IMR-90 (cell line): ENCODE results near the gene CTAG2. TPM values are rescaled to one million over a fixed set of nuclear protein-coding genes. Genes with fewer than 3 reads are reported as not detected.

Experiments used
- ATAC-seq: fragments of 200-7000 bp; cut with Tn5 transposase; 2 replicates; pipeline ENCODE4 v1.9.1; 2020; ENCODE audit warnings: low read depth, mild to moderate bottlenecking, moderate library complexity
- BruUV-seq: library from RNA; stranded (reverse); fragments of 400-500 nt; replicated peaks from 2 replicates; lab custom pipeline; 2021; lab: Mats Ljungman, UMichigan
- CTCF ChIA-PET: fragments of 300-600 bp; formaldehyde crosslinking; extraction: SDS; loops from one replicate; lab custom pipeline; 2021; ENCODE audit warnings: antibody characterized with exemption; lab: Yijun Ruan, JAX
- POLR2A ChIA-PET: fragments of 300-600 bp; sonication (Branson Sonifier 250); formaldehyde crosslinking; loops from one replicate; lab custom pipeline; 2022; ENCODE audit warnings: antibody characterized with exemption; ENCODE audit not compliant: unreplicated experiment; lab: Charles Lee
- DNase-seq: peaks from one replicate; pipeline ENCODE4 v3.0.0; 2013
- H2AFZ ChIP-seq: replicated peaks from 2 replicates; pipeline ENCODE3; 2013; ENCODE audit warnings: low read length, mild to moderate bottlenecking; ENCODE audit not compliant: poor library complexity
- H2AK5ac ChIP-seq: 2 replicates; pipeline ENCODE4 v1.6.1; 2013; ENCODE audit warnings: low read depth, low read length, inconsistent platforms
- H2AK9ac ChIP-seq: replicated peaks from 2 replicates; pipeline ENCODE3; 2013; ENCODE audit warnings: mild to moderate bottlenecking, low read depth, low read length, moderate library complexity; ENCODE audit not compliant: poor library complexity
- H2BK120ac ChIP-seq: 2 replicates; pipeline ENCODE4 v1.6.1; 2013; ENCODE audit warnings: low read depth, low read length, inconsistent platforms
- H2BK15ac ChIP-seq: 3 replicates; pipeline ENCODE4 v1.6.1; 2013; ENCODE audit warnings: low read depth, low read length, inconsistent platforms
- H2BK20ac ChIP-seq: 2 replicates; pipeline ENCODE4 v1.6.1; 2013; ENCODE audit warnings: low read depth, mild to moderate bottlenecking, inconsistent platforms, low read length, moderate library complexity
- H2BK5ac ChIP-seq: 2 replicates; pipeline ENCODE4 v1.6.1; 2013; ENCODE audit warnings: mild to moderate bottlenecking, low read depth, low read length, inconsistent platforms; ENCODE audit not compliant: poor library complexity, severe bottlenecking
- H3K14ac ChIP-seq: replicated peaks from 2 replicates; pipeline ENCODE4 v1.6.1; 2013; ENCODE audit warnings: low read depth, low read length, inconsistent platforms
- H3K18ac ChIP-seq: 2 replicates; pipeline ENCODE4 v1.6.1; 2013; ENCODE audit warnings: low read depth, low read length, control low read depth
- H3K23ac ChIP-seq: 2 replicates; pipeline ENCODE4 v1.6.1; 2013; ENCODE audit warnings: low read depth, low read length, inconsistent platforms
- H3K27ac ChIP-seq: 2 replicates; pipeline ENCODE4 v1.5.1; 2013; ENCODE audit warnings: mild to moderate bottlenecking, control low read depth, low read length; ENCODE audit not compliant: insufficient read depth
- H3K27me3 ChIP-seq: 2 replicates; pipeline ENCODE4 v1.6.1; 2013; ENCODE audit warnings: low read length; ENCODE audit not compliant: control insufficient read depth, insufficient read depth
- H3K36me3 ChIP-seq: 2 replicates; pipeline ENCODE4 v1.6.1; 2013; ENCODE audit warnings: low read length, mixed read lengths; ENCODE audit not compliant: control insufficient read depth, insufficient read depth
- H3K4ac ChIP-seq: 2 replicates; pipeline ENCODE4 v1.6.1; 2013; ENCODE audit warnings: low read depth, low read length, inconsistent platforms
- H3K4me1 ChIP-seq: 2 replicates; pipeline ENCODE4 v1.6.1; 2013; ENCODE audit warnings: low read length, mixed read lengths; ENCODE audit not compliant: control insufficient read depth, insufficient read depth
- H3K4me2 ChIP-seq: 2 replicates; pipeline ENCODE4 v1.6.1; 2013; ENCODE audit warnings: low read depth, mild to moderate bottlenecking, control low read depth, low read length, moderate library complexity
- H3K4me3 ChIP-seq: 2 replicates; pipeline ENCODE4 v1.5.1; 2013; ENCODE audit warnings: low read depth, mild to moderate bottlenecking, control low read depth, low read length, moderate library complexity; ENCODE audit not compliant: insufficient read depth
- H3K56ac ChIP-seq: 2 replicates; pipeline ENCODE4 v1.6.1; 2013; ENCODE audit warnings: low read length, inconsistent platforms; ENCODE audit not compliant: insufficient read depth; ENCODE audit errors: extremely low read depth
- H3K79me1 ChIP-seq, 2 experiments: 2 replicates each; pipeline ENCODE4 v1.6.1; 2013; ENCODE audit warnings: low read length in 2 of 2, inconsistent platforms in 1 of 2, low read depth in 1 of 2
- H3K9ac ChIP-seq: 2 replicates; pipeline ENCODE4 v1.6.1; 2013; ENCODE audit warnings: low read depth, low read length, control low read depth
- H3K9me1 ChIP-seq: 2 replicates; pipeline ENCODE4 v1.6.1; 2013; ENCODE audit warnings: low read length, inconsistent platforms; ENCODE audit not compliant: insufficient read depth
- H3K9me3 ChIP-seq: 2 replicates; pipeline ENCODE4 v1.6.1; 2013; ENCODE audit warnings: low read length; ENCODE audit not compliant: control insufficient read depth, insufficient read depth
- H4K20me1 ChIP-seq: 2 replicates; pipeline ENCODE4 v1.6.1; 2013; ENCODE audit warnings: low read length, inconsistent platforms; ENCODE audit not compliant: insufficient read depth
- H4K5ac ChIP-seq: 2 replicates; pipeline ENCODE4 v1.6.1; 2013; ENCODE audit warnings: mild to moderate bottlenecking, low read depth, low read length, control low read depth
- H4K8ac ChIP-seq, 2 experiments: 2 replicates each; pipeline ENCODE4 v1.6.1; 2013; ENCODE audit warnings: low read depth in 2 of 2, low read length in 2 of 2, control low read depth in 1 of 2, inconsistent platforms in 1 of 2
- H4K91ac ChIP-seq: 2 replicates; pipeline ENCODE4 v1.6.1; 2013; ENCODE audit warnings: low read depth, low read length, inconsistent platforms; ENCODE audit not compliant: insufficient read depth
- BHLHE40 ChIP-seq: fragments of 150-350 bp; IDR thresholded peaks from 2 replicates; pipeline ENCODE4 v1.6.1; 2016; ENCODE audit warnings: mild to moderate bottlenecking, low read depth, low read length
- CEBPB ChIP-seq: IDR thresholded peaks from 2 replicates; pipeline ENCODE4 v1.6.1; 2012; ENCODE audit warnings: low read depth, low read length, improper control_type of control experiment
- CHD1 ChIP-seq: IDR thresholded peaks from 2 replicates; pipeline ENCODE4 v1.6.1; 2012; ENCODE audit warnings: low read depth, low read length, improper control_type of control experiment
- CTCF ChIP-seq: conservative IDR thresholded peaks from 2 replicates; pipeline ENCODE4 v1.5.1; 2012; ENCODE audit warnings: mild to moderate bottlenecking, low read depth, low read length, improper control_type of control experiment
- ELK1 ChIP-seq: fragments of 150-350 bp; IDR thresholded peaks from 2 replicates; pipeline ENCODE4 v1.6.1; 2016; ENCODE audit warnings: low read depth, mild to moderate bottlenecking, low read length, moderate library complexity, borderline replicate concordance
- FOS ChIP-seq: fragments of 150-350 bp; IDR thresholded peaks from 2 replicates; pipeline ENCODE4 v1.6.1; 2016; ENCODE audit warnings: low read depth, low read length
- MAFK ChIP-seq: IDR thresholded peaks from 2 replicates; pipeline ENCODE4 v1.6.1; 2012; ENCODE audit warnings: low read depth, low read length, improper control_type of control experiment
- MAZ ChIP-seq: IDR thresholded peaks from 2 replicates; pipeline ENCODE4 v1.6.1; 2012; ENCODE audit warnings: low read depth, mild to moderate bottlenecking, low read length, improper control_type of control experiment, moderate library complexity, borderline replicate concordance
- MXI1 ChIP-seq: IDR thresholded peaks from 2 replicates; pipeline ENCODE4 v1.6.1; 2012; ENCODE audit warnings: low read depth, mild to moderate bottlenecking, low read length, moderate library complexity, borderline replicate concordance
- NFE2L2 ChIP-seq: fragments of 150-350 bp; IDR thresholded peaks from 2 replicates; pipeline ENCODE4 v1.6.1; 2016; ENCODE audit warnings: low read depth, mild to moderate bottlenecking, low read length
- POLR2A ChIP-seq: IDR thresholded peaks from 2 replicates; pipeline ENCODE4 v1.6.1; 2012; ENCODE audit warnings: mild to moderate bottlenecking, low read depth, low read length
- RAD21 ChIP-seq: IDR thresholded peaks from 2 replicates; pipeline ENCODE4 v1.6.1; 2012; ENCODE audit warnings: low read length, improper control_type of control experiment
- RCOR1 ChIP-seq: IDR thresholded peaks from 2 replicates; pipeline ENCODE4 v1.6.1; 2012; ENCODE audit warnings: mild to moderate bottlenecking, low read length, improper control_type of control experiment; ENCODE audit not compliant: insufficient replicate concordance
- RFX5 ChIP-seq: IDR thresholded peaks from 2 replicates; pipeline ENCODE4 v1.8.0; 2012; ENCODE audit warnings: low read depth, mild to moderate bottlenecking, low read length, moderate library complexity
- USF2 ChIP-seq: fragments of 150-350 bp; IDR thresholded peaks from 2 replicates; pipeline ENCODE4 v1.6.1; 2017; ENCODE audit warnings: mild to moderate bottlenecking, antibody characterized with exemption, low read length, low read depth
- WGBS, 2 experiments: methylation state at CpG; one replicate each; pipeline versions ENCODE4 v1.1.5 to v1.1.7; 2013; ENCODE audit warnings: missing lambda C conversion rate in 2 of 2; ENCODE audit not compliant: insufficient read length in 1 of 2; ENCODE audit errors: extremely low coverage in 2 of 2; 5-methylcytosine and 5-hydroxymethylcytosine counted together
- dilution Hi-C: fragments of 300-500 bp; cut with HindIII; formaldehyde crosslinking; loops from one replicate; pipeline ENCODE4 v1.14.3; 2018; ENCODE audit warnings: low sequenced_read_pairs; ENCODE audit not compliant: unreplicated experiment
- in situ Hi-C: fragments of 300-500 bp; cut with MboI; formaldehyde crosslinking; loops from 3 replicates; pipeline ENCODE4 v1.14.3; 2019; ENCODE audit warnings: low sequenced_read_pairs, inconsistent platforms, mixed read lengths
- intact Hi-C: fragments of 100-400 bp; cut with micrococcal nuclease; formaldehyde crosslinking; loops from 2 replicates; pipeline ENCODE4 v1.10.0; 2022
- polyA plus RNA-seq, 3 experiments: library from polyadenylated mRNA; depleted of rRNA; stranded (reverse); fragments of >200 nt; gene quantifications; 2 replicates each; pipeline ENCODE4 v1.2.3, GENCODE V29; 2012; ENCODE audit warnings: low replicate concordance in 1 of 3
- total RNA-seq: library from RNA; depleted of rRNA; stranded (reverse); fragments of >200 nt; gene quantifications from 2 replicates; pipeline ENCODE4 v1.2.3, GENCODE V29; 2012

Gene CTAG2
- total and polyA plus RNA-seq, 2 of the 4 experiments (the other 2 are of a cell fraction) = 27.1 to 42.5 TPM

- ChIA-PET POLR2A (no interaction called here), CTCF (no interaction called here)
- Histone ChIP-seq H3K4me1 (no peaks in the 10 kb centered on the region), H3K27me3 (no peaks in the 10 kb centered on the region; the same call in 1 of the 2 replicates), H2AFZ (no peak overlapping the region), H4K5ac (no peak overlapping the region), H4K91ac (no peak overlapping the region), H3K4me3 (peak overlapping the region; percentile 55; the same call in 1 of the 2 replicates), H2BK20ac (no peak overlapping the region), H3K79me1 (no peaks in the 10 kb centered on the region), H3K9me3 (no peaks in the 10 kb centered on the region; the same call in 1 of the 2 replicates), H3K14ac (no peak overlapping the region), H3K56ac (no peak overlapping the region), H3K9me1 (no peaks in the 10 kb centered on the region), H2AK5ac (no peak overlapping the region), H3K27ac (no peak overlapping the region), H3K36me3 (no peaks in the 10 kb centered on the region), H4K20me1 (no peaks in the 10 kb centered on the region), H3K4ac (no peak overlapping the region), H3K23ac (no peak overlapping the region), H2BK120ac (no peak overlapping the region), H3K18ac (no peak overlapping the region), H2BK15ac (no peak overlapping the region), H2AK9ac (no peak overlapping the region), H3K9ac (no peak overlapping the region), H4K8ac (no peak overlapping the region), H3K4me2 (no peak overlapping the region), H2BK5ac (no peak overlapping the region)
- intact Hi-C loops = no loop called here
- WGBS, 2 experiments = 75% methylated on average over 16 of the region's 30 CpGs; no CpG with 5 or more reads in 1 of the 2 experiments
- TF ChIP-seq NFE2L2 (no peak), CEBPB (no peak), MXI1 (no peak), RFX5 (no peak), MAFK (no peak), RCOR1 (no peak), BHLHE40 (no peak), MAZ (no peak), CHD1 (no peak), ELK1 (no peak), POLR2A (no peak), RAD21 (no peak), CTCF (no peak), FOS (no peak), USF2 (no peak)
- no peak for ATAC-seq
- BruUV-seq = no TSS peak
- dilution Hi-C loops = no loop called here
- in situ Hi-C loops = no loop called here
- no peak for DNase-seq
Observed at GRCh38 chrX:154652311-154653047, 900 bp downstream of the CTAG2 start.
